Bronchus fibroblast of lung (primary cell): ENCODE results near the gene NR2E3. TPM values are rescaled to one million over a fixed set of nuclear protein-coding genes. Genes with fewer than 3 reads are reported as not detected.

Source experiments
- total RNA-seq: library from RNA; depleted of rRNA; stranded (reverse); fragments of >200 nt; gene quantifications from 2 replicates; pipeline ENCODE4 v1.2.3, GENCODE V29; 2015

The NR2E3 gene
- total RNA-seq, result not detected in 2 replicates

GRCh38 chr15:71810256-71811035 lies at the start of gene NR2E3:
Gene NR2E3 (plus strand): TSS chr15:71810554. CDS start chr15:71810744, 190 bp downstream.

